ENCODE measurements around the gene KCNJ15.

Gene KCNJ15

GRCh38 chr21:38329162-38329561 is 72.4 kb downstream of the KCNJ15 start:
- DNase-seq = no peak

GRCh38 chr21:38330666-38331065 is 73.9 kb downstream of the KCNJ15 start:
- DNase-seq = no peak

- DNase-seq = no peak
Measured at GRCh38 chr21:38333301-38334272, 76.8 kb downstream of the KCNJ15 start.

- DNase-seq = no peak
Measured at GRCh38 chr21:38334866-38335265, 78.1 kb downstream of the KCNJ15 start.

- DNase-seq = no peak
Measured at GRCh38 chr21:38337793-38338192, 81.0 kb downstream of the KCNJ15 start.

- DNase-seq = no peak
Measured at GRCh38 chr21:38340131-38340530, 83.3 kb downstream of the KCNJ15 start.

- DNase-seq = no peak
Measured at GRCh38 chr21:38341546-38342012, 84.8 kb downstream of the KCNJ15 start.

- DNase-seq = no peak
Measured at GRCh38 chr21:38342739-38343138, 85.9 kb downstream of the KCNJ15 start.

GRCh38 chr21:38343691-38344090 is 86.9 kb downstream of the KCNJ15 start:
- no peak for DNase-seq

- DNase-seq = no peak
Measured at GRCh38 chr21:38346286-38346685, 89.5 kb downstream of the KCNJ15 start.

GRCh38 chr21:38349111-38349746 is 92.4 kb downstream of the KCNJ15 start:
- no peak for DNase-seq

- no peak for DNase-seq
Measured at GRCh38 chr21:38349977-38350376, 93.2 kb downstream of the KCNJ15 start.

GRCh38 chr21:38350684-38351083 is 93.9 kb downstream of the KCNJ15 start:
- DNase-seq = no peak

- DNase-seq = no peak
Measured at GRCh38 chr21:38351176-38351959, 94.6 kb downstream of the KCNJ15 start.

GRCh38 chr21:38351961-38352521 is 95.2 kb downstream of the KCNJ15 start:
- DNase-seq = no peak

GRCh38 chr21:38352536-38353219 is 95.9 kb downstream of the KCNJ15 start:
- peak; percentile 13 for DNase-seq

GRCh38 chr21:38354231-38354630 is 97.4 kb downstream of the KCNJ15 start:
- no peak for DNase-seq

GRCh38 chr21:38354746-38355145 is 98.0 kb downstream of the KCNJ15 start:
- DNase-seq = no peak

GRCh38 chr21:38355353-38355752 is 98.6 kb downstream of the KCNJ15 start:
- no peak for DNase-seq

GRCh38 chr21:38355992-38356781 is 99.4 kb downstream of the KCNJ15 start:
- DNase-seq = peak; percentile 53

Measured in T-helper 9 cell (primary cell).